ENCODE data around the gene MORC2.

- TF ChIP-seq CTCF (IDR thresholded peaks at IDR 0.05; ENCODE audit: low read length), result no peak
- TF ChIP-seq EZH2 (IDR thresholded peaks at IDR 0.05; ENCODE audit: borderline replicate concordance, low read length), result no peak
Measured at GRCh38 chr22:30879415-30879797, 89.2 kb downstream of the MORC2 start.

Data from OCI-LY1 (cell line).